Measurements from ENCODE around the gene JAML.

DNA sequence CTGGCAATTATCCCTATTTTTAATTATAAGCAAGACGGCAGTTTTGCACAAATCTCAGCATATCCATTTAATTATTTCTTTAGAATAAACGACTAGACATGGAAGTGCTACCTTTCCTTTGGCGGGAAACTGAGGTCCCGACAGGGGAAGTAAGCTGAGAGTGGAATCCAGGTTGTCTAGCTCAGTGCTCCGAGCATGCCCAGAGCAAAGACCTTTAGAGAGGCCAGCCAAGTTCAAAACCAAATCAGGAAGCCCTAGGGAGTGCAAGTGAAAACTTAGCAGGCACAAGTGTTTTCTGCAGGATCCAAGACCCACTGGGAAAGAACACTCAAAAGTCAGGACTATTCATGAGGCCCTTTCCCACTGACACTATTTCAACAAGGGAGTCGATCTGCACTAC is 25.7 kb downstream of the JAML start:
- no peak for TF ChIP-seq EZH2 (IDR thresholded peaks at IDR 0.05)
- no peak for TF ChIP-seq POLR2AphosphoS5 (IDR thresholded peaks at IDR 0.05; ENCODE audit: borderline replicate concordance, low read depth, low read length)
- no peak for TF ChIP-seq FOXP2 (optimal IDR thresholded peaks at IDR 0.05; ENCODE audit: control extremely low read depth, extremely low read length, insufficient read depth)

Data from SK-N-MC (cell line).